ENCODE data around the gene RPS15.
"Not testable (repeated sequence)": the region's sequence is repeated elsewhere in the genome, so short reads cannot be mapped to it uniquely, and the experiment has no call there.

RPS15 gene

DNA sequence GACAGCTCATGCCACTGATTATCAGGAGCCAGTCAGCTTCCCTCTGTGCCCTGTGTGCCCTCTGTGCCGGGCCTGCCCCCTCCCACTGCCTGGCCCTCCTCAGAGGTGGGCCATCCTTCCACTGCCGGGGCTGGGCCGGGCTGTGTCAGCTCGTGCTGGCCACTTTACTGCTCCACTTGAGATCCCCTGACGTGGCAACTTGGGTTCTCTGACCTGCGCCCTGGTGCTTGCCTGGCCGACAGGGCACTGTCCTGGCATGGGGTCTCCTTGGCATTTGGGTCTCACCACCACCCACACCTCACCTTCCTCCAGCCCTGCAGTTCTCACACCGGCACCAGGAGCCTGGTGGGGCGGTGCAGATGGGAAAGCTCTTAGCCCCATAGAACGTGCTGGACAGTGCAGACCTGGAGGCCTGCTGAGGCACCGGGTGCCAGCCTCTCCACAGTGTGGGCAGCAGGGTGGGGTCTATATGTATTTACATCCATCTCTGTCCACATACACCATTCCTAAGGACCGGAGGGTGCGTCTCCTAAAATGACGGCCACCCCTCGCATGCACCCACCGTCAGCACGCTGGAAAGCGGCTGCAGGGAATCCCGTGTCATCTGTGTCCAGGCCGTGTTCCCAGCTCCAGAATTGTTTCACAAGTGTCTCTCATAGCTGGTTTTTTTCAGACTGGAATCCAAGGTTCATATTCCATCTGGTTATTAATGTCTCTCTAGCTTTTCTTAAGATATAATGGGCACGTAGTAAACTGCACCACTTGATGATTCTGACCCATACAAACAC is 19.1 kb upstream of the RPS15 start:
- no peak for DNase-seq (ENCODE audit: low read depth in 1 of 2, low spot score in 1 of 2)

DNA sequence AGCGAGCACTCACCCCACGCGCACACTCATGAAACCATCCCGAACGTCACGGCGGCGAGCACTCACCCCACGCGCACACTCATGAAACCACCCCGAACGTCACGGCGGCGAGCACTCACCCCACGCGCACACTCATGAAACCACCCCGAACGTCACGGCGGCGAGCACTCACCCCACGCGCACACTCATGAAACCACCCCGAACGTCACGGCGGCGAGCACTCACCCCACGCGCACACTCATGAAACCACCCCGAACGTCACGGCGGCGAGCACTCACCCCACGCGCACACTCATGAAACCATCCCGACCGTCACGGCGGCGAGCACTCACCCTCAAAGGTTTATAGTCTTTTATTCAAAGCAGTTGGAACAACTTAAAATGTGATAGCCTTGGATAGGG is 18.1 kb upstream of the RPS15 start:
- not testable (repeated sequence) for DNase-seq (ENCODE audit: low read depth in 1 of 2, low spot score in 1 of 2)

DNA sequence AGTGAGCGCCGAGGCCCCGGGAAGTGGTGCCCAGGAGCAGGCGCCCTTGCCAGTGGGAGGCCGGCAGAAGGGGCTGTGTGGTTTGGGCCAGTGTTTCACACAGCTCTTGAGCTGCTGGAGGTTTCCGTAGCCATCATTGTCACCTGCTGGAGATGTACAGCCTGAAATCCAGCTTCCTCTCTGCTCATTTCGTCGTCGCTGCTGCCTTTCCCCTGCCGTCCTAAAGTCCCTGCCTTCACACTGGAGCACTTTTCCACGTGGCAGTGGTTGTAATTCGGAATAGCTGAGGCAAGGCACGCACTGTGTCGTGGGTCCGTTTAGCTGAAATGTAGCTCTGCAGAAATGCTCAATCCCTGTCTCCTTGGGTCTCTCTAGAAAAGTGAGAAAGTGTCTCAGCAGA is 17.6 kb upstream of the RPS15 start:
- no peak for DNase-seq (ENCODE audit: low read depth in 1 of 2, low spot score in 1 of 2)

DNA sequence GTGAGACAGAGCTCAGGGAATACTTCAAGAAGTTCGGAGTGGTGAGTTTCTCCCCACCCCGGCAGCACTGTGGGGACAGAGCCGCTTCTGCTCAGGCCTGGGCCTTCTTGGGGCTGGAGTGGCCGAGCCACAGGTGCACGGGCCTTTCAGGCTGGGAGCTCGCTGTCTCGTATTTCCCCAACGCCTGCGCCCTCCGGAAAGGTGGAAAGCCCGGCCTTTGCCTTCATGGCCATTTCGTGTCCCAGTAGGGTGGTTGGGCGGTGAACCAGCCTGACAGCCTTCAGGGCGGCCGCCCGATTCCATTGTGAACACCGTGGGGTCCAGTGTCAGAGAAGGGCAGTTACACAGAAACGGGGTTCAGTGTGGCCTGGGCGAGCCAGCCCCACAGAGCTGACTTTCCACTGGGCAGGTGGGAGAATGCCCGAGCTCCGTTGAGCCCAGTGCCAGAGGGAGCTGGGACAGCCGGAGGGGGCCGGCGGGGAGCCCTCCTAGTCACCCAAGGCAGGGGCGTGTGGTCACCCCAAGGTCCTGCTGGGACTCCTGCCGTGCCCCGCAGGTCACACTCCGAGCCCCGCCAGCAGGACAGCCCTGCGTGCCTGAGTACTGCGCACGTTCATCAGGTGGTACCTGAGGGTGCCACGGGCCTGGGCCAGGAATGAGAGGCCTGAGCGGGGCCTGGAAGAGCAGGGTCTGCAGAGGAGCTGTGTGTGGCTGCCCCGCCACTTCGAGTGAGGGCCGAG is 16.8 kb upstream of the RPS15 start:
- no peak for DNase-seq (ENCODE audit: low read depth in 1 of 2, low spot score in 1 of 2)

- no peak for DNase-seq (ENCODE audit: low read depth in 1 of 2, low spot score in 1 of 2)
Measured at GRCh38 chr19:1421958-1422305, 16.3 kb upstream of the RPS15 start.

DNA sequence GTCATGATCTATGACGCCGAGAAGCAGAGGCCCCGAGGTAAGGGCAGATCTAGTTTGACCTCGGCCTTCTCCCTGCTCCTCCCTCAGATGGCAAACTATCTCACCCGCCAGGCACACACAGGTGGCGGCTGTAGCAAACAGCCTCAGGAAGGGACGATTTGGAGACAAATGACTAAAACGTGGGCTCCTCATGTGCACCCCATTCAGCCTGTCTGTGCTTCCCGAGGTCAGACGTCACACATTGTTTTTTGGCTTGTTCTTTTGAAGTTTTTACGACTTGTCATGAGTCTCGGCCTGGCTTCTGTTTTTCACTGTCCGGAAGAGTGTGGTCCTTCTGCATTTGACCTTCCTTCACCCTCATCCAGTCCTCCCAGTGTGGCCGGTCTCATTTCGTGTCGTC is 15.8 kb upstream of the RPS15 start:
- DNase-seq (ENCODE audit: low read depth in 1 of 2, low spot score in 1 of 2): no peak

DNA sequence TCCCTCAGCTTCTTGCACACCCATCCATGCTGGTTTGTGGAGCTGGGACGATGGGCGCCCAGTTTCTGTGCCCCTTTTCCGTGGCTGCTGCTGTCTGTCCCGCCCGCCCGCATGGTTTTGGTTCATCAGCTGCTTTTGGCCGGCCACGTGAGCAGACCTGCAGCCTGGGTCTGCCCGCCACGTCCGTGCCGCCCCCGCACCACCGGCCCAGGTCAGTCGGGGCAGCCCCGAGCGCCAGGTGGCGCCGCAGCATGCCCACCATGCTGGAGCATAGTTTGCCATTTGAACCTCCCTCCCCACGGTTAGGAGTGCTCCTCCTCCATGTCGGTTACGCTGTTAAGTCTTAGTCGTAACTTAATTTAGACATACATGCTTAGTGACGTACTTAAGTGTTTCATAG is 15.3 kb upstream of the RPS15 start:
- DNase-seq (ENCODE audit: low read depth in 1 of 2, low spot score in 1 of 2): no peak

DNA sequence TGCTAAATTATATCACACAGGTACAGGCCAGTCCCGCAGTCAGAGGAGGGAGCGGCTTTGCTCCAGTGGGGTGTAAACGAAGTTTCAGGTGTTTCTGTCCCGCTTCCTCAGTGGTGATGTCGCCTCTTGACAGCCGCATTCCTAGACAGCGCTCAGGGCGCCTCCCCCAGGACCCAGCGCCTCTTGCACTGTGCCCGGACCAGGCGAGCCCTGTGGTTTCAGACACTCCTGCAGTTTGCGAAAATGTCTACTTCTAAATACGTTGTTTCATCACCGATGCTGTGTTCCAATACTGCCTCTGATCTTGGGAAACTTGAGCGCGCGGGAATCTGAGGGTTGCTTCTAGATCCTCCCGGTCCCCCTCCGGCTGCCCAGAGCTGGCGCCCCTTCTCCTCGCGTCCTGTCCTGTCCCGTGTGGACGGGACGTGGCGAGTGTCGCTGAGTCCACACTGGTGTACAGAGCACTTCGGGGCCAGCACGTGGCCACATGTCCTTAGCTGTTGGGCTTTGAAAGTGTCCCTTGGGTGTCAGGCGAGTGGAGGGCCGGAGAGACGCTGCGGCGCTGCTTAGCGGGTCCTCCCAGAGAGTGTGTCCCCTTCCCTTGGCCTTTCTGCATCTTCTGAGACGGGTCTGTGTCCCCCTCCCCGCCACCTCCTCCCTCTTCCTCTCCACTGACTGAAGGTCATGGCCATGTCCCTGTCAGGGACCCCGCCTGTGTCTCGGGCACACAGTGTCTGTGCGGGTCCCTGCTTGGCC is 14.6 kb upstream of the RPS15 start:
- no peak for DNase-seq (ENCODE audit: low read depth in 1 of 2, low spot score in 1 of 2)

GRCh38 chr19:1424192-1424955 is 13.8 kb upstream of the RPS15 start:
- DNase-seq (ENCODE audit: low read depth in 1 of 2, low spot score in 1 of 2): no peak

GRCh38 chr19:1425102-1425837 is 12.9 kb upstream of the RPS15 start:
- no peak for DNase-seq (ENCODE audit: low read depth in 1 of 2, low spot score in 1 of 2)

- no peak for DNase-seq (ENCODE audit: low read depth in 1 of 2, low spot score in 1 of 2)
Measured at GRCh38 chr19:1425902-1426301, 12.3 kb upstream of the RPS15 start.

GRCh38 chr19:1426736-1427135 is 11.5 kb upstream of the RPS15 start:
- no peak for DNase-seq (ENCODE audit: low read depth in 1 of 2, low spot score in 1 of 2)

- no peak for DNase-seq (ENCODE audit: low read depth in 1 of 2, low spot score in 1 of 2)
Measured at GRCh38 chr19:1427221-1427920, 10.8 kb upstream of the RPS15 start.

DNA sequence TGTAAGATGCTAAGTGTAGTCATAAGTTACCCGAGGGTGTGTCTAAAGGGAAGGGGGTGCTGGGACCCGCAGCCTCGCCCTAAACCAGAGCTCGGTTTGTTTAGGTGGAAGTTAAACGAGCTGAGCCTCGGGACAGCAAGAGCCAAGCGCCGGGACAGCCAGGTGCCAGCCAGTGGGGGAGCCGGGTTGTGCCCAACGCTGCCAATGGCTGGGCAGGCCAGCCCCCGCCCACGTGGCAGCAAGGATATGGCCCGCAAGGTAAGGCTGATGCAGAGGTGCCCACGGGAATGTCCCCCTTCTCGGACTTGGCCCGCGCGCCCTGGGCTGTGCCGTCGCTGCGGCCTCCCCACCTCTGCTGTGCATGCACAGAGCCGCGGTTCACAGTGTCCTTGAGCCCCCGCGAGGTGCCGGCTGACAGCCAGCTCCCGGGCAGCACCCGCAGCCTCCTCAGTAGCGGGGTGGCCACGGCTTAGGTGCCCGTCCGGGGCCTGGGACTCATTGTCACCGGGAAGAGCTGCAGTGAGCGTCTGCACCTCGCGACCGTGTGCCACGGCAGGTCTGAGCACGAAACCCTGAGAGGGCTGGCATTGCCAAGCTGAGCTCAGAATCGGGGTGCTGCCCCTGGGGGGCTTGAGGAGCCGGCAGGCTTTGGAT is 9.3 kb upstream of the RPS15 start:
- DNase-seq (ENCODE audit: low read depth in 1 of 2, low spot score in 1 of 2): no peak

GRCh38 chr19:1429750-1430149 is 8.4 kb upstream of the RPS15 start:
- no peak for DNase-seq (ENCODE audit: low read depth in 1 of 2, low spot score in 1 of 2)

DNA sequence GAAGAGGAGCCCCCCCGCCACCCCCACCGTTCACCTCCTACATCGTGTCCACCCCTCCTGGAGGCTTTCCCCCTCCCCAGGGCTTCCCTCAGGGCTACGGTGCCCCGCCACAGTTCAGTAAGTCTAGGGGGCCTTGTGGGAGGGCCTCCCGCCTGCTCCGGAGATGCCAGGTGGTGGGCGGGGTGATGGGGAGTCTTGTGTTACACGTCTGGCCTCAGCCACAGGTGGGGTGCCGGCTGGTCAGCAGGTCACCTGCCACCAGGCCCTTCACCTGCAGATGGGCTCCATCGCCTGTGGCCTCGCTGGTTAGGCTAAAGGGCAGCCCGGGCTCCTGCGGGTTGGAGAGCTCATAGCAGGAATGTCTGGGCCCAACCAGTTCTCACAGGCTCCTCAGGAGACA is 8.0 kb upstream of the RPS15 start:
- DNase-seq (ENCODE audit: low read depth in 1 of 2, low spot score in 1 of 2): no peak

- no peak for DNase-seq (ENCODE audit: low read depth in 1 of 2, low spot score in 1 of 2)
Measured at GRCh38 chr19:1431759-1432506, 6.3 kb upstream of the RPS15 start.

DNA sequence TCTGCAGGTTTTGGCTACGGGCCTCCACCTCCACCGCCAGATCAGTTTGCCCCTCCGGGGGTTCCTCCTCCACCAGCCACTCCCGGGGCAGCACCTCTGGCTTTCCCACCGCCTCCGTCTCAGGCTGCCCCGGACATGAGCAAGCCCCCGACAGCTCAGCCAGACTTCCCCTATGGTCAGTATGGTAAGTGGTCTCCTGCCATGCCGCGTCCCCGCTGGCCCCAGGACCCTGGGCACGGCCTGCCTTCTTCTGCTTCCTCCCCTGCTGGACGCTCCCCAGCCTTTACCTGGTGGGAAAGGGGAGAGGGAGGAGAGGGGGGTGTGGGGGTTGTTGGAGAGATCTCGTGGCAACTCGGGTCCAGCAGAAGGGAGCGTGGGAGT is 5.7 kb upstream of the RPS15 start:
- DNase-seq (ENCODE audit: low read depth in 1 of 2, low spot score in 1 of 2): no peak

Data from activated CD4-positive, alpha-beta T cell treated with anti-CD3 and anti-CD28 coated beads, Interleukin-2, amount 50 U/mL, for 24 hours (primary cell).